Measurements from ENCODE around the gene EML3.
"Not testable (repeated sequence)": the region's sequence is repeated elsewhere in the genome, so short reads cannot be mapped to it uniquely, and the experiment has no call there.

Gene EML3

GRCh38 chr11:62591448-62592145 is 21.0 kb downstream of the EML3 start, which contains the start of gene TUT1:
Gene TUT1, minus strand, starts transcription at chr11:62591523. Its CDS starts 38 bp downstream, at chr11:62591485.
- Histone ChIP-seq H3K36me3 (ENCODE audit: control insufficient read depth, insufficient read depth, low read length) (peaks cover 39% of the 10 kb centered on the region), H3K27me3 (ENCODE audit: control insufficient read depth, insufficient read depth, low read length) (no peaks in the 10 kb centered on the region), H3K4me1 (ENCODE audit: control insufficient read depth, insufficient read depth, low read length) (peaks cover 15% of the 10 kb centered on the region)

GRCh38 chr11:62588966-62589637 is 23.5 kb downstream of the EML3 start:
- H3K27me3 ChIP-seq (ENCODE audit: control insufficient read depth, insufficient read depth, low read length), result no peaks in the 10 kb centered on the region
- peaks cover 20% of the 10 kb centered on the region for H3K36me3 ChIP-seq (ENCODE audit: control insufficient read depth, insufficient read depth, low read length)
- no peak overlapping the region for H3K27ac ChIP-seq (ENCODE audit: low read depth, low read length)
- no peak overlapping the region for H3K9ac ChIP-seq (ENCODE audit: low read length)
- peaks cover 15% of the 10 kb centered on the region for H3K4me1 ChIP-seq (ENCODE audit: control insufficient read depth, insufficient read depth, low read length)
- H3K4me3 ChIP-seq (ENCODE audit: low read length), result no peak overlapping the region

More at GRCh38 chr11:62591448-62592145, 21.0 kb downstream of the EML3 start, which contains the start of gene TUT1:
- Histone ChIP-seq H3K27ac (ENCODE audit: low read depth, low read length) (peak within 1 kb of the TSS; percentile 93), H3K4me3 (ENCODE audit: low read length) (peak within 1 kb of the TSS; percentile 93), H3K9ac (ENCODE audit: low read length) (peak within 1 kb of the TSS; percentile 88)

GRCh38 chr11:62585356-62585755 is 27.2 kb downstream of the EML3 start:
- not testable (repeated sequence) for H3K27me3 ChIP-seq (ENCODE audit: control insufficient read depth, insufficient read depth, low read length); H3K27ac ChIP-seq (ENCODE audit: low read depth, low read length); H3K4me3 ChIP-seq (ENCODE audit: low read length); H3K9ac ChIP-seq (ENCODE audit: low read length); H3K4me1 ChIP-seq (ENCODE audit: control insufficient read depth, insufficient read depth, low read length)
- peaks cover 23% of the 10 kb centered on the region for H3K36me3 ChIP-seq (ENCODE audit: control insufficient read depth, insufficient read depth, low read length)

- H3K9ac ChIP-seq (ENCODE audit: low read length); H3K27ac ChIP-seq (ENCODE audit: low read depth, low read length); H3K4me1 ChIP-seq (ENCODE audit: control insufficient read depth, insufficient read depth, low read length); H3K27me3 ChIP-seq (ENCODE audit: control insufficient read depth, insufficient read depth, low read length); H3K4me3 ChIP-seq (ENCODE audit: low read length): not testable (repeated sequence)
- H3K36me3 ChIP-seq (ENCODE audit: control insufficient read depth, insufficient read depth, low read length), result peaks cover 16% of the 10 kb centered on the region
Observed at GRCh38 chr11:62581735-62582134, 30.8 kb downstream of the EML3 start.

- Histone ChIP-seq H3K4me3 (ENCODE audit: low read length) (no peak overlapping the region), H3K27me3 (ENCODE audit: control insufficient read depth, insufficient read depth, low read length) (no peaks in the 10 kb centered on the region), H3K27ac (ENCODE audit: low read depth, low read length) (no peak overlapping the region), H3K36me3 (ENCODE audit: control insufficient read depth, insufficient read depth, low read length) (peaks cover 22% of the 10 kb centered on the region), H3K4me1 (ENCODE audit: control insufficient read depth, insufficient read depth, low read length) (no peaks in the 10 kb centered on the region), H3K9ac (ENCODE audit: low read length) (no peak overlapping the region)
Observed at GRCh38 chr11:62580959-62581715, 31.4 kb downstream of the EML3 start.

GRCh38 chr11:62579252-62579651 is 33.3 kb downstream of the EML3 start:
- Histone ChIP-seq H3K9ac (ENCODE audit: low read length) (no peak overlapping the region), H3K27ac (ENCODE audit: low read depth, low read length) (no peak overlapping the region), H3K27me3 (ENCODE audit: control insufficient read depth, insufficient read depth, low read length) (no peaks in the 10 kb centered on the region), H3K4me1 (ENCODE audit: control insufficient read depth, insufficient read depth, low read length) (peaks cover 13% of the 10 kb centered on the region), H3K36me3 (ENCODE audit: control insufficient read depth, insufficient read depth, low read length) (peaks cover 19% of the 10 kb centered on the region), H3K4me3 (ENCODE audit: low read length) (no peak overlapping the region)

GRCh38 chr11:62578541-62578940 is 34.0 kb downstream of the EML3 start:
- Histone ChIP-seq H3K4me3 (ENCODE audit: low read length) (no peak overlapping the region), H3K27ac (ENCODE audit: low read depth, low read length) (no peak overlapping the region), H3K27me3 (ENCODE audit: control insufficient read depth, insufficient read depth, low read length) (no peaks in the 10 kb centered on the region), H3K9ac (ENCODE audit: low read length) (no peak overlapping the region), H3K4me1 (ENCODE audit: control insufficient read depth, insufficient read depth, low read length) (peaks cover 14% of the 10 kb centered on the region), H3K36me3 (ENCODE audit: control insufficient read depth, insufficient read depth, low read length) (peaks cover 19% of the 10 kb centered on the region)

- Histone ChIP-seq H3K36me3 (ENCODE audit: control insufficient read depth, insufficient read depth, low read length) (peaks cover 21% of the 10 kb centered on the region), H3K4me3 (ENCODE audit: low read length) (no peak overlapping the region), H3K4me1 (ENCODE audit: control insufficient read depth, insufficient read depth, low read length) (peaks cover 19% of the 10 kb centered on the region), H3K27me3 (ENCODE audit: control insufficient read depth, insufficient read depth, low read length) (no peaks in the 10 kb centered on the region), H3K9ac (ENCODE audit: low read length) (no peak overlapping the region), H3K27ac (ENCODE audit: low read depth, low read length) (no peak overlapping the region)
Observed at GRCh38 chr11:62577046-62577714, 35.4 kb downstream of the EML3 start.

GRCh38 chr11:62575837-62576236 is 36.7 kb downstream of the EML3 start:
- no peak overlapping the region for H3K27ac ChIP-seq (ENCODE audit: low read depth, low read length)
- no peak overlapping the region for H3K9ac ChIP-seq (ENCODE audit: low read length)
- H3K36me3 ChIP-seq (ENCODE audit: control insufficient read depth, insufficient read depth, low read length), result peaks cover 22% of the 10 kb centered on the region
- peak overlapping the region; percentile 69 for H3K4me3 ChIP-seq (ENCODE audit: low read length)
- peaks cover 20% of the 10 kb centered on the region for H3K4me1 ChIP-seq (ENCODE audit: control insufficient read depth, insufficient read depth, low read length)
- no peaks in the 10 kb centered on the region for H3K27me3 ChIP-seq (ENCODE audit: control insufficient read depth, insufficient read depth, low read length)

GRCh38 chr11:62575156-62575555 is 37.4 kb downstream of the EML3 start:
- H3K4me3 ChIP-seq (ENCODE audit: low read length), result peak overlapping the region; percentile 69
- H3K9ac ChIP-seq (ENCODE audit: low read length), result no peak overlapping the region
- H3K27me3 ChIP-seq (ENCODE audit: control insufficient read depth, insufficient read depth, low read length), result no peaks in the 10 kb centered on the region
- H3K36me3 ChIP-seq (ENCODE audit: control insufficient read depth, insufficient read depth, low read length), result peaks cover 26% of the 10 kb centered on the region
- H3K27ac ChIP-seq (ENCODE audit: low read depth, low read length), result peak overlapping the region; percentile 91
- peaks cover 20% of the 10 kb centered on the region for H3K4me1 ChIP-seq (ENCODE audit: control insufficient read depth, insufficient read depth, low read length)

- H3K4me1 ChIP-seq (ENCODE audit: control insufficient read depth, insufficient read depth, low read length), result peaks cover 20% of the 10 kb centered on the region
Observed at GRCh38 chr11:62574363-62575071, 38.1 kb downstream of the EML3 start.

More at GRCh38 chr11:62574363-62575071, 38.1 kb downstream of the EML3 start:
- Histone ChIP-seq H3K4me3 (ENCODE audit: low read length) (peak overlapping the region; percentile 69), H3K27me3 (ENCODE audit: control insufficient read depth, insufficient read depth, low read length) (no peaks in the 10 kb centered on the region), H3K9ac (ENCODE audit: low read length) (peak overlapping the region; percentile 71), H3K27ac (ENCODE audit: low read depth, low read length) (peak overlapping the region; percentile 91), H3K36me3 (ENCODE audit: control insufficient read depth, insufficient read depth, low read length) (peaks cover 27% of the 10 kb centered on the region)

All from rectal smooth muscle tissue (tissue), 1 donor.